ENCODE data around the gene PITX2. TPM values are rescaled to one million over a fixed set of nuclear protein-coding genes. Genes with fewer than 3 reads are reported as not detected.
A peak's percentile ranks its signal among the peaks of the same experiment; 100 is the strongest.

Gene PITX2
- total RNA-seq, 2 donors from 2014 or later, result 0.13 TPM; not detected in 1

- H3K27ac Mint-ChIP-seq, result no peak overlapping the region
- H3K36me3 Mint-ChIP-seq (ENCODE audit: low read depth), result peaks cover 26% of the 10 kb centered on the region
- peak overlapping the region; percentile 54 for H3K4me3 Mint-ChIP-seq
Measured at GRCh38 chr4:110621839-110622751, 782 bp downstream of the PITX2 start.

GRCh38 chr4:110621328-110621812 is 1.5 kb downstream of the PITX2 start:
- Mint-ChIP-seq H3K9me3 (peaks cover 5% of the 10 kb centered on the region), H3K27me3 (peaks cover 74% of the 10 kb centered on the region), H3K36me3 (ENCODE audit: low read depth) (peaks cover 25% of the 10 kb centered on the region), H3K4me3 (peak overlapping the region; percentile 23), H3K4me1 (peaks cover 5% of the 10 kb centered on the region), H3K27ac (no peak overlapping the region)
- no peak for ATAC-seq (replicated peaks)

More at GRCh38 chr4:110621839-110622751, 782 bp downstream of the PITX2 start:
- Mint-ChIP-seq H3K4me1 (peaks cover 5% of the 10 kb centered on the region), H3K9me3 (peaks cover 5% of the 10 kb centered on the region), H3K27me3 (peaks cover 70% of the 10 kb centered on the region)
- no peak for ATAC-seq (replicated peaks)

- Mint-ChIP-seq H3K4me1 (peaks cover 5% of the 10 kb centered on the region), H3K27me3 (peaks cover 74% of the 10 kb centered on the region), H3K27ac (no peak overlapping the region), H3K4me3 (peak overlapping the region; percentile 23), H3K9me3 (peaks cover 5% of the 10 kb centered on the region), H3K36me3 (ENCODE audit: low read depth) (peaks cover 25% of the 10 kb centered on the region)
- no peak for ATAC-seq (replicated peaks)
Measured at GRCh38 chr4:110620691-110621327, 2.1 kb downstream of the PITX2 start.

GRCh38 chr4:110620322-110620690 is 2.6 kb downstream of the PITX2 start:
- no peak overlapping the region for H3K27ac Mint-ChIP-seq
- peaks cover 5% of the 10 kb centered on the region for H3K9me3 Mint-ChIP-seq
- no peak for ATAC-seq (replicated peaks)
- H3K4me1 Mint-ChIP-seq, result peaks cover 5% of the 10 kb centered on the region
- no peak overlapping the region for H3K4me3 Mint-ChIP-seq
- H3K27me3 Mint-ChIP-seq, result peaks cover 74% of the 10 kb centered on the region
- peaks cover 22% of the 10 kb centered on the region for H3K36me3 Mint-ChIP-seq (ENCODE audit: low read depth)

GRCh38 chr4:110619463-110620247 is 3.2 kb downstream of the PITX2 start:
- Mint-ChIP-seq H3K36me3 (ENCODE audit: low read depth) (peaks cover 15% of the 10 kb centered on the region), H3K4me1 (peaks cover 5% of the 10 kb centered on the region), H3K4me3 (no peak overlapping the region), H3K27ac (no peak overlapping the region), H3K9me3 (no peaks in the 10 kb centered on the region), H3K27me3 (peaks cover 72% of the 10 kb centered on the region)
- no peak for ATAC-seq (replicated peaks)

- peaks cover 73% of the 10 kb centered on the region for H3K27me3 Mint-ChIP-seq
Measured at GRCh38 chr4:110618581-110619462, 4.1 kb downstream of the PITX2 start.

GRCh38 chr4:110617646-110618580 is 5.0 kb downstream of the PITX2 start:
- Mint-ChIP-seq H3K9me3 (no peaks in the 10 kb centered on the region), H3K4me3 (no peak overlapping the region), H3K36me3 (ENCODE audit: low read depth) (peaks cover 12% of the 10 kb centered on the region), H3K27ac (no peak overlapping the region), H3K4me1 (peaks cover 5% of the 10 kb centered on the region), H3K27me3 (peaks cover 67% of the 10 kb centered on the region)
- no peak for ATAC-seq (replicated peaks)

More at GRCh38 chr4:110618581-110619462, 4.1 kb downstream of the PITX2 start:
- no peak overlapping the region for H3K27ac Mint-ChIP-seq
- H3K4me3 Mint-ChIP-seq, result no peak overlapping the region
- H3K36me3 Mint-ChIP-seq (ENCODE audit: low read depth), result peaks cover 12% of the 10 kb centered on the region
- no peaks in the 10 kb centered on the region for H3K9me3 Mint-ChIP-seq
- no peak for ATAC-seq (replicated peaks)
- H3K4me1 Mint-ChIP-seq, result peaks cover 5% of the 10 kb centered on the region

- no peak overlapping the region for H3K27ac Mint-ChIP-seq
- H3K9me3 Mint-ChIP-seq, result no peaks in the 10 kb centered on the region
- peaks cover 69% of the 10 kb centered on the region for H3K27me3 Mint-ChIP-seq
- ATAC-seq (replicated peaks), result no peak
- peaks cover 12% of the 10 kb centered on the region for H3K36me3 Mint-ChIP-seq (ENCODE audit: low read depth)
- H3K4me1 Mint-ChIP-seq, result peaks cover 5% of the 10 kb centered on the region
- no peak overlapping the region for H3K4me3 Mint-ChIP-seq
Measured at GRCh38 chr4:110617075-110617640, 5.7 kb downstream of the PITX2 start.

GRCh38 chr4:110616238-110617074 is 6.4 kb downstream of the PITX2 start:
- H3K4me1 Mint-ChIP-seq, result peaks cover 5% of the 10 kb centered on the region
- H3K27ac Mint-ChIP-seq, result no peak overlapping the region
- no peak for ATAC-seq (replicated peaks)
- H3K9me3 Mint-ChIP-seq, result no peaks in the 10 kb centered on the region
- no peak overlapping the region for H3K4me3 Mint-ChIP-seq
- peaks cover 12% of the 10 kb centered on the region for H3K36me3 Mint-ChIP-seq (ENCODE audit: low read depth)
- peaks cover 70% of the 10 kb centered on the region for H3K27me3 Mint-ChIP-seq

GRCh38 chr4:110615353-110616237 is 7.3 kb downstream of the PITX2 start:
- no peak overlapping the region for H3K27ac Mint-ChIP-seq
- no peaks in the 10 kb centered on the region for H3K9me3 Mint-ChIP-seq
- H3K4me3 Mint-ChIP-seq, result no peak overlapping the region
- peaks cover 73% of the 10 kb centered on the region for H3K27me3 Mint-ChIP-seq
- H3K36me3 Mint-ChIP-seq (ENCODE audit: low read depth), result peaks cover 12% of the 10 kb centered on the region
- no peak for ATAC-seq (replicated peaks)
- peaks cover 5% of the 10 kb centered on the region for H3K4me1 Mint-ChIP-seq

GRCh38 chr4:110614976-110615352 is 7.9 kb downstream of the PITX2 start:
- Mint-ChIP-seq H3K36me3 (ENCODE audit: low read depth) (peaks cover 7% of the 10 kb centered on the region), H3K9me3 (no peaks in the 10 kb centered on the region), H3K27me3 (peaks cover 71% of the 10 kb centered on the region), H3K27ac (no peak overlapping the region), H3K4me1 (peaks cover 5% of the 10 kb centered on the region), H3K4me3 (no peak overlapping the region)
- no peak for ATAC-seq (replicated peaks)

Measured in activated T-helper 17 cell treated with anti-CD3 and anti-CD28 coated beads, Interleukin-2, amount 50 U/mL, for 72 hours (primary cell).